H1 (cell line): ENCODE measurements around the gene ACTR3C. TPM values are rescaled to one million over a fixed set of nuclear protein-coding genes. Genes with fewer than 3 reads are reported as not detected.
"Not testable (repeated sequence)": the region's sequence is repeated elsewhere in the genome, so short reads cannot be mapped to it uniquely, and the experiment has no call there.

Experiments used
- CTCF ChIA-PET: fragments of 300-600 bp; sonication (Branson Sonifier 250); formaldehyde crosslinking; loops from one replicate; lab custom pipeline; 2021; ENCODE audit not compliant: partially characterized antibody; lab: Charles Lee
- POLR2A ChIA-PET: fragments of 300-600 bp; sonication (Branson Sonifier 250); formaldehyde crosslinking; loops from one replicate; lab custom pipeline; 2021; ENCODE audit warnings: inconsistent platforms; ENCODE audit not compliant: partially characterized antibody; lab: Charles Lee
- DNase-seq, 2 experiments: peaks; one replicate each; pipeline versions ENCODE4 v3.0.0 to v3.0.0-alpha.2; 2010 to 2022; ENCODE audit warnings: low spot score in 2 of 2, low read depth in 1 of 2, mixed read lengths in 1 of 2
- FAIRE-seq: peaks from 2 replicates; lab custom pipeline; 2011; peaks lifted over from hg19 to GRCh38; lab: Jason Lieb, UNC
- H2AFZ ChIP-seq: 2 replicates; pipeline ENCODE4 v1.8.1; 2012; ENCODE audit warnings: low read length, inconsistent platforms
- H2AK5ac ChIP-seq: 2 replicates; pipeline ENCODE4 v1.6.1; 2013; ENCODE audit warnings: low read depth, low read length
- H2BK120ac ChIP-seq: replicated peaks from 2 replicates; pipeline ENCODE3; 2013; ENCODE audit warnings: low read depth, low read length, inconsistent platforms
- H2BK12ac ChIP-seq: 2 replicates; pipeline ENCODE4 v1.6.1; 2013; ENCODE audit warnings: low read depth, low read length
- H2BK15ac ChIP-seq: 2 replicates; pipeline ENCODE4 v1.6.1; 2013; ENCODE audit warnings: low read length
- H2BK20ac ChIP-seq: 2 replicates; pipeline ENCODE4 v1.6.1; 2013; ENCODE audit warnings: low read length
- H2BK5ac ChIP-seq: 2 replicates; pipeline ENCODE4 v1.6.1; 2013; ENCODE audit warnings: low read depth, low read length
- H3K14ac ChIP-seq: 2 replicates; pipeline ENCODE4 v1.6.1; 2013; ENCODE audit warnings: inconsistent platforms; ENCODE audit not compliant: insufficient read length
- H3K18ac ChIP-seq: 2 replicates; pipeline ENCODE4 v1.6.1; 2013; ENCODE audit warnings: low read length; ENCODE audit errors: extremely low read depth
- H3K23ac ChIP-seq: 2 replicates; pipeline ENCODE4 v1.6.1; 2013; ENCODE audit warnings: inconsistent platforms; ENCODE audit not compliant: insufficient read length
- H3K23me2 ChIP-seq: 2 replicates; pipeline ENCODE4 v1.6.1; 2013; ENCODE audit warnings: low read depth, low read length
- H3K27ac ChIP-seq: 2 replicates; pipeline ENCODE4 v1.6.1; 2011; ENCODE audit warnings: low read depth, low read length, inconsistent platforms
- H3K27me3 ChIP-seq, 4 experiments: replicated peaks in 1 of 4; 1 replicate in 1 of 4; 2 replicates in 3 of 4; pipeline versions ENCODE4 v1.6.1 to v1.8.1; 2011 to 2013; ENCODE audit warnings: low read length in 3 of 4, mild to moderate bottlenecking in 3 of 4, inconsistent platforms in 2 of 4, mixed read lengths in 2 of 4, moderate library complexity in 1 of 4; ENCODE audit not compliant: control insufficient read depth in 3 of 4, insufficient read depth in 3 of 4; ENCODE audit errors: extremely low read depth in 1 of 4
- H3K36me3 ChIP-seq, 4 experiments: 2 replicates each; pipeline versions ENCODE4 v1.6.1 to v1.8.1; 2011 to 2013; ENCODE audit warnings: mild to moderate bottlenecking in 4 of 4, low read length in 3 of 4, moderate library complexity in 2 of 4, control low read depth in 1 of 4, inconsistent platforms in 1 of 4; ENCODE audit not compliant: insufficient read depth in 4 of 4, control insufficient read depth in 2 of 4
- H3K4ac ChIP-seq: replicated peaks from 2 replicates; pipeline ENCODE3; 2013; ENCODE audit warnings: low read length, low read depth, mixed read lengths, inconsistent platforms; ENCODE audit not compliant: insufficient read length
- H3K4me1 ChIP-seq, 4 experiments: replicated peaks in 1 of 4; 1 replicate in 1 of 4; 2 replicates in 3 of 4; pipeline versions ENCODE4 v1.6.1 to v1.8.1; 2011 to 2013; ENCODE audit warnings: low read length in 3 of 4, inconsistent platforms in 2 of 4, mixed read lengths in 1 of 4; ENCODE audit not compliant: insufficient read depth in 4 of 4, control insufficient read depth in 3 of 4
- H3K4me2 ChIP-seq, 2 experiments: 2 replicates each; pipeline versions ENCODE4 v1.6.1 to v1.8.1; 2011 to 2013; ENCODE audit warnings: low read depth in 2 of 2, low read length in 2 of 2, control low read depth in 1 of 2, inconsistent platforms in 1 of 2, mild to moderate bottlenecking in 1 of 2; ENCODE audit not compliant: insufficient read depth in 1 of 2
- H3K4me3 ChIP-seq, 4 experiments: fragments of 200-600, 300-600 bp in 1 of 4; sonication (generic), shearing (Covaris generic), sonication (Bioruptor Twin) in 1 of 4; 2 replicates each; pipeline versions ENCODE4 v1.5.1 to v1.8.1; 2011 to 2016; ENCODE audit warnings: low read length in 4 of 4, low read depth in 3 of 4, control low read depth in 2 of 4, inconsistent platforms in 2 of 4, mild to moderate bottlenecking in 2 of 4, mixed read lengths in 1 of 4, moderate library complexity in 1 of 4; ENCODE audit not compliant: insufficient read depth in 2 of 4; ENCODE audit errors: extremely low read depth in 1 of 4
- H3K56ac ChIP-seq: replicated peaks from 2 replicates; pipeline ENCODE3; 2013; ENCODE audit warnings: low read depth, mild to moderate bottlenecking, mixed read lengths, low read length, inconsistent platforms; ENCODE audit not compliant: insufficient read length
- H3K79me1 ChIP-seq: 2 replicates; pipeline ENCODE4 v1.6.1; 2013; ENCODE audit warnings: low read depth, low read length, control low read depth
- H3K79me2 ChIP-seq, 2 experiments: 2 replicates each; pipeline versions ENCODE4 v1.6.1 to v1.8.1; 2012 to 2013; ENCODE audit warnings: low read length in 2 of 2, mild to moderate bottlenecking in 2 of 2, inconsistent platforms in 1 of 2; ENCODE audit not compliant: insufficient read depth in 2 of 2, control insufficient read depth in 1 of 2
- H3K9ac ChIP-seq, 4 experiments: replicated peaks in 1 of 4; 1 replicate in 1 of 4; 2 replicates in 3 of 4; pipeline versions ENCODE4 v1.6.1 to v1.8.1; 2011 to 2013; ENCODE audit warnings: low read depth in 3 of 4, low read length in 3 of 4, control low read depth in 2 of 4, mild to moderate bottlenecking in 2 of 4, moderate library complexity in 2 of 4, inconsistent platforms in 1 of 4; ENCODE audit errors: extremely low read depth in 1 of 4
- H3K9me3 ChIP-seq, 2 experiments: 2 replicates each; pipeline versions ENCODE4 v1.6.1 to v1.8.1; 2012 to 2013; ENCODE audit warnings: mild to moderate bottlenecking in 2 of 2, moderate library complexity in 2 of 2, control low read depth in 1 of 2, inconsistent platforms in 1 of 2, low read depth in 1 of 2, low read length in 1 of 2, mixed read lengths in 1 of 2; ENCODE audit not compliant: insufficient read depth in 2 of 2
- H4K20me1 ChIP-seq, 2 experiments: replicated peaks in 1 of 2; 2 replicates each; pipeline versions ENCODE3 to v1.8.1; 2011 to 2013; ENCODE audit warnings: inconsistent platforms in 2 of 2, low read length in 2 of 2, mild to moderate bottlenecking in 1 of 2; ENCODE audit not compliant: insufficient read depth in 2 of 2, control insufficient read depth in 1 of 2
- H4K5ac ChIP-seq: 2 replicates; pipeline ENCODE4 v1.6.1; 2013; ENCODE audit warnings: low read length, low read depth, mixed read lengths, inconsistent platforms; ENCODE audit not compliant: insufficient read length
- H4K8ac ChIP-seq: 2 replicates; pipeline ENCODE4 v1.8.0; 2013; ENCODE audit warnings: mild to moderate bottlenecking, moderate library complexity, low read length, inconsistent platforms; ENCODE audit not compliant: insufficient read depth; ENCODE audit errors: extremely low read depth
- H4K91ac ChIP-seq: replicated peaks from 2 replicates; pipeline ENCODE3; 2013; ENCODE audit warnings: low read length, mixed read lengths, inconsistent platforms; ENCODE audit not compliant: insufficient read length
- WGBS, 2 experiments: shearing (Covaris generic) in 1 of 2; methylation state at CpG; one replicate each; pipeline versions ENCODE4 v1.1.6 to v1.1.7; 2013 to 2015; ENCODE audit warnings: low lambda C conversion rate in 2 of 2, mixed read lengths in 2 of 2, inconsistent platforms in 1 of 2, low coverage in 1 of 2, missing lambda C conversion rate in 1 of 2; ENCODE audit not compliant: insufficient replicate concordance in 2 of 2, insufficient coverage in 1 of 2, insufficient read length in 1 of 2; ENCODE audit errors: extremely low coverage in 1 of 2, missing lambda C conversion rate in 1 of 2; 5-methylcytosine and 5-hydroxymethylcytosine counted together
- polyA plus RNA-seq, 7 experiments: library from polyadenylated mRNA; depleted of rRNA in 3 of 7; stranded (reverse) in 5 of 7; unstranded in 2 of 7; fragments of >200 nt in 5 of 7; fragments of 200-250 nt in 2 of 7; gene quantifications; 1 replicate in 5 of 7; 2 replicates in 1 of 7; 4 replicates in 1 of 7; pipeline versions ENCODE4 v1.2.1 to v1.2.3, GENCODE V29; 2011 to 2013; ENCODE audit warnings: missing spikeins in 2 of 7, mixed read lengths in 2 of 7
- total RNA-seq: library from RNA; stranded (reverse); fragmentation: NEBNext Ultra II Directional; extraction: Animal tissue kit (Norgen Biotek cat#: 25700); gene quantifications from 2 replicates; pipeline ENCODE4 v1.2.1, GENCODE V29; 2021

The ACTR3C gene
- total and polyA plus RNA-seq, 2 of the 8 experiments (the other 6 are each of a cell fraction or from before 2014, with no cell fraction given) = 1.5 TPM; not detected in 1

GRCh38 chr7:150281681-150282403 lies 41.5 kb downstream of the ACTR3C start:
- H3K23me2 ChIP-seq, H2BK5ac ChIP-seq, H3K27ac ChIP-seq, H3K79me1 ChIP-seq, H3K18ac ChIP-seq, H3K4me3 ChIP-seq, CTCF ChIA-PET, H3K27me3 ChIP-seq, H3K36me3 ChIP-seq, H3K4me2 ChIP-seq, H3K9ac ChIP-seq, H4K8ac ChIP-seq, POLR2A ChIA-PET, H2BK120ac ChIP-seq, H2AFZ ChIP-seq, H3K9me3 ChIP-seq, H3K14ac ChIP-seq, FAIRE-seq, H3K4ac ChIP-seq, H3K56ac ChIP-seq, H2BK12ac ChIP-seq, H2BK20ac ChIP-seq, H4K5ac ChIP-seq, H3K23ac ChIP-seq, H4K20me1 ChIP-seq, H2AK5ac ChIP-seq, H3K4me1 ChIP-seq, DNase-seq, H2BK15ac ChIP-seq, H4K91ac ChIP-seq, H3K79me2 ChIP-seq: not testable (repeated sequence)
- 92% methylated on average over 10 of the region's 25 CpGs; no CpG with 5 or more reads in 1 of the 2 experiments for WGBS, 2 experiments

DNA sequence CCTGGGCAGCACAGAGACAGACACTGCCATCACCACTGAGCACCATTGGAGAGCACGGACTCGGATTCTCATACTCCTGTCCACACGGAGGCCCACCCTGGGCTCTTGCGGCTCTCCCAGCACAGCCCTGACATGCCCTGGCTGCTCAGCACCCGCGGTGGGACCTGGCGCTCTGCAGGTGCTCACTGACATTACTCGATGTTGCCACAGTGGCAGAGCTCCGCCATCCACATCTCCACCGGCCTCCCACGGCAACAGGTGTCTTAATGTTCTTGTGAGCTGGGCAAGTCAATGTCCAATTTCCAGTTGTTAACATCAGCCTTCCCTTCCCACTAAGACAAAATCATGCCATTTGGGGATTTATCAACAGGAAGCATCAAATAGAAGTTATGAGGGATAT lies 45.0 kb downstream of the ACTR3C start:
- H3K4me2 ChIP-seq, CTCF ChIA-PET, POLR2A ChIA-PET, DNase-seq, H3K9me3 ChIP-seq, H4K20me1 ChIP-seq, H3K4me3 ChIP-seq, H2BK5ac ChIP-seq, H3K23ac ChIP-seq, H3K27ac ChIP-seq, H3K56ac ChIP-seq, FAIRE-seq, H3K27me3 ChIP-seq, H3K79me1 ChIP-seq, H4K5ac ChIP-seq, H2AFZ ChIP-seq, H2AK5ac ChIP-seq, H3K79me2 ChIP-seq, H4K8ac ChIP-seq, H3K14ac ChIP-seq, H3K36me3 ChIP-seq, H3K9ac ChIP-seq, H3K4ac ChIP-seq, H3K23me2 ChIP-seq, H2BK20ac ChIP-seq, H2BK120ac ChIP-seq, H3K4me1 ChIP-seq, H2BK15ac ChIP-seq, H4K91ac ChIP-seq, H3K18ac ChIP-seq: not testable (repeated sequence)
- peak overlapping the region; percentile 35; the same call in 1 of the 2 replicates for H2BK12ac ChIP-seq
- 95% methylated on average over 10 of the region's 11 CpGs; no CpG with 5 or more reads in 1 of the 2 experiments for WGBS, 2 experiments
